K562 (cell line): ENCODE results near the gene C11orf65. TPM values are rescaled to one million over a fixed set of nuclear protein-coding genes. Genes with fewer than 3 reads are reported as not detected.

Experiments
- ATAC-seq: fragments of 200-7000 bp; cut with Tn5 transposase; 3 replicates; pipeline ENCODE4 v1.9.1; 2020; ENCODE audit warnings: moderate library complexity
- BruUV-seq: library from RNA; stranded (reverse); fragments of 400-500 nt; replicated peaks from 2 replicates; lab custom pipeline; 2021; lab: Mats Ljungman, UMichigan
- CTCF ChIA-PET: fragments of 300-600 bp; formaldehyde crosslinking; extraction: SDS; loops from one replicate; lab custom pipeline; 2021; ENCODE audit warnings: low intra/inter-chr PET ratio; lab: Yijun Ruan, JAX
- POLR2A ChIA-PET: fragments of 300-600, 350-650 bp; sonication (Branson Sonifier 250); formaldehyde crosslinking; extraction: SDS; loops from one replicate; lab custom pipeline; 2021; ENCODE audit warnings: antibody characterized with exemption, inconsistent platforms; lab: Yijun Ruan, JAX
- DNase-seq, 4 experiments: peaks; one replicate each; pipeline versions ENCODE4 v3.0.0 to v3.0.0-alpha.2; 2011 to 2018; ENCODE audit warnings: low spot score in 3 of 4, mixed read lengths in 3 of 4; ENCODE audit errors: extremely low read depth in 1 of 4
- FAIRE-seq: peaks from 2 replicates; lab custom pipeline; 2011; peaks lifted over from hg19 to GRCh38; lab: Jason Lieb, UNC
- H2AFZ ChIP-seq: 2 replicates; pipeline ENCODE4 v1.6.0; 2011; ENCODE audit warnings: low read depth, low read length, control low read depth, inconsistent platforms
- H3K27ac ChIP-seq: fragments of 200-600 bp; 3 replicates; pipeline ENCODE4 v1.8.0; 2011; ENCODE audit warnings: low read depth, mild to moderate bottlenecking, control low read depth, inconsistent platforms, low read length, moderate library complexity, mixed read lengths; ENCODE audit errors: extremely low read depth
- H3K27me3 ChIP-seq, 2 experiments: fragments of 300-600 bp in 1 of 2; 2 replicates in 1 of 2; 3 replicates in 1 of 2; pipeline versions ENCODE4 v1.6.0 to v1.8.0; 2011; ENCODE audit warnings: inconsistent platforms in 2 of 2, low read length in 2 of 2, mild to moderate bottlenecking in 1 of 2, mixed read lengths in 1 of 2, moderate library complexity in 1 of 2; ENCODE audit not compliant: control insufficient read depth in 2 of 2, insufficient read depth in 2 of 2
- H3K36me3 ChIP-seq: fragments of 300-600 bp; 3 replicates; pipeline ENCODE4 v1.8.0; 2011; ENCODE audit warnings: mild to moderate bottlenecking, low read length, inconsistent platforms; ENCODE audit not compliant: control insufficient read depth, insufficient read depth
- H3K4me1 ChIP-seq, 2 experiments: fragments of 200-600 bp in 1 of 2; replicated peaks in 1 of 2; 2 replicates in 1 of 2; 3 replicates in 1 of 2; pipeline versions ENCODE4 v1.5.1 to v1.8.0; 2011; ENCODE audit warnings: inconsistent platforms in 2 of 2, low read length in 2 of 2, mild to moderate bottlenecking in 1 of 2, mixed read lengths in 1 of 2, moderate library complexity in 1 of 2; ENCODE audit not compliant: control insufficient read depth in 2 of 2, insufficient read depth in 2 of 2
- H3K4me2 ChIP-seq: 2 replicates; pipeline ENCODE4 v1.6.1; 2011; ENCODE audit warnings: low read length, control low read depth, inconsistent platforms, mixed read lengths; ENCODE audit not compliant: insufficient read depth
- H3K4me3 ChIP-seq: fragments of 200-600 bp; sonication (generic), shearing (Covaris generic); 2 replicates; pipeline ENCODE4 v1.5.1; 2016; ENCODE audit warnings: control low read depth, inconsistent platforms
- H3K79me2 ChIP-seq: fragments of 200-600 bp; 3 replicates; pipeline ENCODE4 v1.8.0; 2011; ENCODE audit warnings: low read length, inconsistent platforms; ENCODE audit not compliant: control insufficient read depth, insufficient read depth
- H3K9ac ChIP-seq, 2 experiments: 2 replicates each; pipeline versions ENCODE4 v1.6.0 to v1.6.1; 2011; ENCODE audit warnings: low read depth in 2 of 2, low read length in 2 of 2, control low read depth in 1 of 2, inconsistent platforms in 1 of 2, mild to moderate bottlenecking in 1 of 2, mixed read lengths in 1 of 2; ENCODE audit not compliant: insufficient read depth in 1 of 2
- H3K9me1 ChIP-seq: one replicate; pipeline ENCODE4 v1.6.0; 2011; ENCODE audit warnings: inconsistent platforms, mild to moderate bottlenecking, low read length, moderate library complexity; ENCODE audit not compliant: control insufficient read depth, insufficient read depth
- H3K9me3 ChIP-seq: replicated peaks from 2 replicates; pipeline ENCODE4 v1.5.1; 2011; ENCODE audit warnings: low read depth, low read length, inconsistent platforms; ENCODE audit not compliant: control insufficient read depth, insufficient read depth
- H4K20me1 ChIP-seq: replicated peaks from 2 replicates; pipeline ENCODE4 v1.6.1; 2011; ENCODE audit warnings: low read length, inconsistent platforms, mixed read lengths; ENCODE audit not compliant: control insufficient read depth, insufficient read depth
- ARID1B ChIP-seq: fragments of 450-650 bp; IDR thresholded peaks from 2 replicates; pipeline ENCODE4 v1.6.1; 2016; ENCODE audit warnings: antibody characterized with exemption, mild to moderate bottlenecking, inconsistent platforms
- FOXJ3 ChIP-seq: sonication (generic); formaldehyde crosslinking; IDR thresholded peaks from 2 replicates; pipeline ENCODE4 v1.4.0; 2020; ENCODE audit warnings: mild to moderate bottlenecking, missing genetic modification reagents
- HES1 ChIP-seq: fragments of 450-650 bp; IDR thresholded peaks from 2 replicates; pipeline ENCODE4 v1.6.1; 2016; ENCODE audit warnings: low read depth, mild to moderate bottlenecking, moderate library complexity
- LARP7 ChIP-seq: fragments of 450-650 bp; IDR thresholded peaks from 2 replicates; pipeline ENCODE4 v1.6.1; 2016
- MYNN ChIP-seq, 2 experiments: sonication (generic); formaldehyde crosslinking in 1 of 2; IDR thresholded peaks; 2 replicates each; pipeline versions ENCODE4 v1.5.0 to v1.6.1; 2016 to 2020; ENCODE audit warnings: antibody characterized with exemption in 1 of 2, missing genetic modification reagents in 1 of 2
- RBM25 ChIP-seq: fragments of 200-400 bp; formaldehyde crosslinking; IDR thresholded peaks from 2 replicates; pipeline ENCODE4 v1.6.1; 2018; ENCODE audit warnings: low read length, low read depth, moderate library complexity; ENCODE audit not compliant: severe bottlenecking
- SMARCE1 ChIP-seq: fragments of 450-650 bp; IDR thresholded peaks from 2 replicates; pipeline ENCODE4 v1.7.1; 2016; ENCODE audit warnings: mild to moderate bottlenecking
- SOX6 ChIP-seq: fragments of 450-650 bp; IDR thresholded peaks from 2 replicates; pipeline ENCODE4 v1.6.1; 2014; ENCODE audit warnings: mild to moderate bottlenecking
- ZNF121 ChIP-seq: sonication (generic); formaldehyde crosslinking; conservative IDR thresholded peaks from 2 replicates; pipeline ENCODE4 v1.8.0; 2022; ENCODE audit warnings: missing genetic modification reagents
- ZNF384 ChIP-seq: IDR thresholded peaks from 2 replicates; pipeline ENCODE4 v1.6.1; 2012; ENCODE audit warnings: low read depth, low read length, improper control_type of control experiment
- ZNF766 ChIP-seq: fragments of 200-800 bp; sonication (Bioruptor generic); conservative IDR thresholded peaks from 2 replicates; pipeline ENCODE4 v1.6.1; 2016; ENCODE audit warnings: missing genetic modification characterization, missing compliant biosample characterization
- WGBS: fragments of 100-300 bp; shearing (Covaris generic); methylation state at CpG from one replicate; pipeline ENCODE4 v1.1.6; 2016; ENCODE audit warnings: low coverage, mixed read lengths; ENCODE audit not compliant: insufficient coverage; ENCODE audit errors: missing lambda C conversion rate; 5-methylcytosine and 5-hydroxymethylcytosine counted together
- in situ Hi-C: fragments of 300-500 bp; cut with MboI; formaldehyde crosslinking; loops from 4 replicates; pipeline ENCODE4 v1.15.0; 2018; ENCODE audit warnings: inconsistent platforms, mixed read lengths
- intact Hi-C: fragments of 100-400 bp; cut with micrococcal nuclease; formaldehyde crosslinking; loops from 2 replicates; pipeline ENCODE4 v1.14.2; 2022
- polyA plus RNA-seq, 8 experiments: library from polyadenylated mRNA; depleted of rRNA in 4 of 8; stranded (reverse) in 5 of 8; unstranded in 3 of 8; fragments of >200 nt; fragmentation: Nextera tagmentation in 2 of 8; fragmentation: Illumina TruSeq in 1 of 8; extraction: Ambion mirVana in 2 of 8; extraction: Trizol in 1 of 8; gene quantifications; 2 replicates each; pipeline versions ENCODE4 v1.2.1 to v1.2.3, GENCODE V29; 2011 to 2014; ENCODE audit warnings: inconsistent platforms in 1 of 8, missing spikeins in 1 of 8
- total RNA-seq, 7 experiments: library from RNA; depleted of rRNA in 6 of 7; stranded (reverse); fragments of >200 nt in 6 of 7; fragmentation: Illumina TruSeq in 2 of 7; extraction: Trizol in 2 of 7; gene quantifications; 2 replicates each; pipeline versions ENCODE4 v1.2.1 to v1.2.3, GENCODE V29; 2011 to 2021; ENCODE audit warnings: low replicate concordance in 1 of 7

Gene C11orf65
- total and polyA plus RNA-seq, 9 of the 15 experiments (the other 6 are each of a cell fraction or from before 2014, with no cell fraction given) = 1.0 to 2.1 (median 1.2) TPM

- Histone ChIP-seq H3K79me2 (no peaks in the 10 kb centered on the region), H3K9me3 (no peaks in the 10 kb centered on the region), H2AFZ (no peak overlapping the region), H3K9me1 (no peaks in the 10 kb centered on the region), H3K27me3 (no peaks in the 10 kb centered on the region), H3K9ac (no peak overlapping the region), H3K27ac (no peak overlapping the region), H3K4me2 (no peak overlapping the region), H3K36me3 (no peaks in the 10 kb centered on the region), H3K4me3 (no peak overlapping the region), H4K20me1 (no peaks in the 10 kb centered on the region), H3K4me1 (no peaks in the 10 kb centered on the region)
- in situ Hi-C loops (no loop called here), intact Hi-C loops (no loop called here)
- DNase-seq = peak in 1 of 4 experiments; percentile 42
- POLR2A ChIA-PET = no interaction called here
- CTCF ChIA-PET = no interaction called here
- FAIRE-seq = peak; percentile 46
- BruUV-seq = no TSS peak
- WGBS = 24% methylated on average over 4 of the region's 4 CpGs
- ATAC-seq = peak; percentile 72
- TF ChIP-seq SOX6 (peak; percentile 26; the same call in 1 of the 2 replicates), ZNF766 (CRISPR knock-in tag) (peak; percentile 79; the same call in 1 of the 2 replicates), HES1 (peak; percentile 74), ZNF121 (CRISPR knock-in tag) (peak; percentile 99), ZNF384 (peak; percentile 74), MYNN (IDR thresholded peaks at IDR 0.05) (no peak), MYNN (CRISPR knock-in tag; IDR thresholded peaks at IDR 0.05) (no peak), ARID1B (peak; percentile 35; the same call in 1 of the 2 replicates), RBM25 (peak; percentile 51), SMARCE1 (peak; percentile 29; the same call in 1 of the 2 replicates), FOXJ3 (no peak), LARP7 (no peak)
Measured at GRCh38 chr11:108394744-108395284, 72.5 kb downstream of the C11orf65 start.
